CD1c-positive myeloid dendritic cell (primary cell): ENCODE results near the gene DOCK1.
"Not testable (repeated sequence)": the region's sequence is repeated elsewhere in the genome, so short reads cannot be mapped to it uniquely, and the experiment has no call there.

Source experiments
- DNase-seq: peaks from one replicate; pipeline ENCODE4 v3.0.0-alpha.2; 2016; ENCODE audit errors: extremely low spot score

Gene DOCK1

GRCh38 chr10:127275793-127276450 is 370.7 kb downstream of the DOCK1 start:
- no peak for DNase-seq

- no peak for DNase-seq
Measured at GRCh38 chr10:127276794-127277462, 371.7 kb downstream of the DOCK1 start.

GRCh38 chr10:127278001-127278400 is 372.8 kb downstream of the DOCK1 start:
- no peak for DNase-seq

GRCh38 chr10:127279334-127279774 is 374.1 kb downstream of the DOCK1 start:
- DNase-seq: no peak

GRCh38 chr10:127280446-127280845 is 375.2 kb downstream of the DOCK1 start:
- DNase-seq: no peak

GRCh38 chr10:127283017-127283416 is 377.8 kb downstream of the DOCK1 start:
- DNase-seq: no peak

- no peak for DNase-seq
Measured at GRCh38 chr10:127283576-127283975, 378.3 kb downstream of the DOCK1 start.

GRCh38 chr10:127290850-127291249 is 385.6 kb downstream of the DOCK1 start:
- no peak for DNase-seq

- no peak for DNase-seq
Measured at GRCh38 chr10:127291329-127291728, 386.1 kb downstream of the DOCK1 start.

GRCh38 chr10:127292888-127293287 is 387.7 kb downstream of the DOCK1 start:
- DNase-seq: no peak

GRCh38 chr10:127293640-127294039 is 388.4 kb downstream of the DOCK1 start:
- peak; percentile 2 for DNase-seq

GRCh38 chr10:127296696-127297095 is 391.5 kb downstream of the DOCK1 start:
- DNase-seq: no peak

- DNase-seq: no peak
Measured at GRCh38 chr10:127298381-127298780, 393.2 kb downstream of the DOCK1 start.

GRCh38 chr10:127299192-127299591 is 394.0 kb downstream of the DOCK1 start:
- DNase-seq: not testable (repeated sequence)

- DNase-seq: no peak
Measured at GRCh38 chr10:127299956-127300689, 394.9 kb downstream of the DOCK1 start.

- no peak for DNase-seq
Measured at GRCh38 chr10:127300868-127301321, 395.7 kb downstream of the DOCK1 start.

GRCh38 chr10:127302343-127302742 is 397.1 kb downstream of the DOCK1 start:
- no peak for DNase-seq

GRCh38 chr10:127303105-127303504 is 397.9 kb downstream of the DOCK1 start:
- DNase-seq: no peak

GRCh38 chr10:127303746-127304145 is 398.5 kb downstream of the DOCK1 start:
- DNase-seq: no peak

- DNase-seq: no peak
Measured at GRCh38 chr10:127306479-127306878, 401.3 kb downstream of the DOCK1 start.

- DNase-seq: no peak
Measured at GRCh38 chr10:127307338-127307737, 402.1 kb downstream of the DOCK1 start.

- no peak for DNase-seq
Measured at GRCh38 chr10:127308031-127308430, 402.8 kb downstream of the DOCK1 start.

- not testable (repeated sequence) for DNase-seq
Measured at GRCh38 chr10:127309619-127310018, 404.4 kb downstream of the DOCK1 start.
